SK-MEL-5 (cell line): Measurements from ENCODE around the gene RFX2. TPM values are rescaled to one million over a fixed set of nuclear protein-coding genes. Genes with fewer than 3 reads are reported as not detected.
A peak's percentile ranks its signal among the peaks of the same experiment; 100 is the strongest.
"Not testable (repeated sequence)": the region's sequence is repeated elsewhere in the genome, so short reads cannot be mapped to it uniquely, and the experiment has no call there.

ENCODE experiments used
- DNase-seq: peaks from one replicate; pipeline ENCODE4 v3.0.0-alpha.2; 2016; ENCODE audit warnings: low read depth, low spot score
- in situ Hi-C: cut with HindIII; loops from 2 replicates; pipeline ENCODE4 v1.10.0; 2016; ENCODE audit warnings: low sequenced_read_pairs, high pct_unique_total_duplicates, low pct_unique_long_range_greater_than_20kb
- total RNA-seq: library from RNA; depleted of rRNA; stranded (reverse); fragments of >200 nt; shearing (Covaris generic); gene quantifications from 2 replicates; pipeline ENCODE4 v1.2.3, GENCODE V29; 2014

Gene RFX2
- total RNA-seq, 1 experiment from 2014 or later, result 2.6 TPM

- DNase-seq, result peak; percentile 16
- in situ Hi-C loops, result no loop called here
These were observed 148.0 kb downstream of the RFX2 start for GRCh38 chr19:5961969-5962945.

GRCh38 chr19:5961641-5961968 lies 148.7 kb downstream of the RFX2 start:
- in situ Hi-C loops, DNase-seq: not testable (repeated sequence)

- in situ Hi-C loops, result no loop called here
- DNase-seq, result no peak
These were observed 150.0 kb downstream of the RFX2 start for GRCh38 chr19:5960005-5961001.

GRCh38 chr19:5959260-5960004 lies 150.9 kb downstream of the RFX2 start:
- in situ Hi-C loops, result no loop called here
- DNase-seq, result no peak

- in situ Hi-C loops, result no loop called here
- DNase-seq, result no peak
These were observed 151.5 kb downstream of the RFX2 start for GRCh38 chr19:5958851-5959122.

GRCh38 chr19:5958074-5958850 lies 152.0 kb downstream of the RFX2 start:
- in situ Hi-C loops, result no loop called here
- DNase-seq, result no peak

- no peak for DNase-seq
- in situ Hi-C loops, result no loop called here
These were observed 153.1 kb downstream of the RFX2 start for GRCh38 chr19:5957170-5957569.

- no peak for DNase-seq
- in situ Hi-C loops, result no loop called here
These were observed 153.6 kb downstream of the RFX2 start for GRCh38 chr19:5956728-5957127.

- no peak for DNase-seq
- in situ Hi-C loops, result no loop called here
These were observed 154.0 kb downstream of the RFX2 start for GRCh38 chr19:5956323-5956722.

GRCh38 chr19:5955636-5955935 lies 154.7 kb downstream of the RFX2 start:
- DNase-seq, result no peak
- in situ Hi-C loops, result no loop called here

- in situ Hi-C loops, result no loop called here
- DNase-seq, result no peak
These were observed 156.0 kb downstream of the RFX2 start for GRCh38 chr19:5954293-5954692.

GRCh38 chr19:5953680-5954213 lies 156.6 kb downstream of the RFX2 start:
- in situ Hi-C loops, result no loop called here
- no peak for DNase-seq

- DNase-seq, result no peak
- in situ Hi-C loops, result no loop called here
These were observed 157.2 kb downstream of the RFX2 start for GRCh38 chr19:5953030-5953589.

- no peak for DNase-seq
- in situ Hi-C loops, result no loop called here
These were observed 157.9 kb downstream of the RFX2 start for GRCh38 chr19:5952193-5953029.

- in situ Hi-C loops, result no loop called here
- DNase-seq, result no peak
These were observed 158.9 kb downstream of the RFX2 start for GRCh38 chr19:5951338-5951861.

GRCh38 chr19:5950741-5951140 lies 159.6 kb downstream of the RFX2 start:
- in situ Hi-C loops, result no loop called here
- peak; percentile 1 for DNase-seq
